Stimulated activated CD8-positive, alpha-beta memory T cell treated with anti-CD3 and anti-CD28 coated beads, Interleukin-2, amount 100 ng/mL, for 1 hour (primary cell): ENCODE measurements around the gene PDE11A.
A peak's percentile ranks its signal among the peaks of the same experiment; 100 is the strongest.

Source experiments
- DNase-seq, 2 donors: peaks; one replicate each; pipeline ENCODE4 v3.0.0-alpha.2; 2020; ENCODE audit warnings: low read depth in 2 of 2

PDE11A gene

GRCh38 chr2:177763531-177764265 is 308.9 kb downstream of the PDE11A start:
- DNase-seq, result peak; percentile 51 to 55

- no peak for DNase-seq
These were observed 313.1 kb downstream of the PDE11A start for GRCh38 chr2:177759443-177759842.

GRCh38 chr2:177758591-177759371 is 313.8 kb downstream of the PDE11A start:
- DNase-seq, result no peak

- no peak for DNase-seq
These were observed 316.2 kb downstream of the PDE11A start for GRCh38 chr2:177756336-177756735.

- no peak for DNase-seq
These were observed 318.1 kb downstream of the PDE11A start for GRCh38 chr2:177754492-177754873.

GRCh38 chr2:177753682-177754491 is 318.7 kb downstream of the PDE11A start:
- no peak for DNase-seq

GRCh38 chr2:177748360-177748759 is 324.2 kb downstream of the PDE11A start:
- DNase-seq, result no peak

GRCh38 chr2:177747384-177747783 is 325.2 kb downstream of the PDE11A start:
- no peak for DNase-seq

GRCh38 chr2:177746358-177746757 is 326.2 kb downstream of the PDE11A start:
- no peak for DNase-seq

GRCh38 chr2:177745531-177745930 is 327.0 kb downstream of the PDE11A start:
- no peak for DNase-seq

- no peak for DNase-seq
These were observed 329.7 kb downstream of the PDE11A start for GRCh38 chr2:177742851-177743250.

- no peak for DNase-seq
These were observed 330.7 kb downstream of the PDE11A start for GRCh38 chr2:177741866-177742265.

GRCh38 chr2:177740700-177741099 is 331.9 kb downstream of the PDE11A start:
- no peak for DNase-seq

GRCh38 chr2:177738461-177739235 is 333.9 kb downstream of the PDE11A start:
- DNase-seq, result no peak

GRCh38 chr2:177735318-177735803 is 337.2 kb downstream of the PDE11A start:
- no peak for DNase-seq

- no peak for DNase-seq
These were observed 339.2 kb downstream of the PDE11A start for GRCh38 chr2:177733322-177733855.

- no peak for DNase-seq
These were observed 341.2 kb downstream of the PDE11A start for GRCh38 chr2:177731384-177731783.

GRCh38 chr2:177730792-177731191 is 341.8 kb downstream of the PDE11A start:
- DNase-seq, result no peak

- no peak for DNase-seq
These were observed 342.2 kb downstream of the PDE11A start for GRCh38 chr2:177730363-177730762.

- no peak for DNase-seq
These were observed 343.7 kb downstream of the PDE11A start for GRCh38 chr2:177728920-177729319.

GRCh38 chr2:177728399-177728765 is 344.2 kb downstream of the PDE11A start:
- DNase-seq, result no peak
